EL (cell line): ENCODE data around the gene DMXL1.
A peak's percentile ranks its signal among the peaks of the same experiment; 100 is the strongest.

Source experiments
- DNase-seq: peaks from one replicate; pipeline ENCODE4 v3.0.0-alpha.2; 2016

Gene DMXL1

DNA sequence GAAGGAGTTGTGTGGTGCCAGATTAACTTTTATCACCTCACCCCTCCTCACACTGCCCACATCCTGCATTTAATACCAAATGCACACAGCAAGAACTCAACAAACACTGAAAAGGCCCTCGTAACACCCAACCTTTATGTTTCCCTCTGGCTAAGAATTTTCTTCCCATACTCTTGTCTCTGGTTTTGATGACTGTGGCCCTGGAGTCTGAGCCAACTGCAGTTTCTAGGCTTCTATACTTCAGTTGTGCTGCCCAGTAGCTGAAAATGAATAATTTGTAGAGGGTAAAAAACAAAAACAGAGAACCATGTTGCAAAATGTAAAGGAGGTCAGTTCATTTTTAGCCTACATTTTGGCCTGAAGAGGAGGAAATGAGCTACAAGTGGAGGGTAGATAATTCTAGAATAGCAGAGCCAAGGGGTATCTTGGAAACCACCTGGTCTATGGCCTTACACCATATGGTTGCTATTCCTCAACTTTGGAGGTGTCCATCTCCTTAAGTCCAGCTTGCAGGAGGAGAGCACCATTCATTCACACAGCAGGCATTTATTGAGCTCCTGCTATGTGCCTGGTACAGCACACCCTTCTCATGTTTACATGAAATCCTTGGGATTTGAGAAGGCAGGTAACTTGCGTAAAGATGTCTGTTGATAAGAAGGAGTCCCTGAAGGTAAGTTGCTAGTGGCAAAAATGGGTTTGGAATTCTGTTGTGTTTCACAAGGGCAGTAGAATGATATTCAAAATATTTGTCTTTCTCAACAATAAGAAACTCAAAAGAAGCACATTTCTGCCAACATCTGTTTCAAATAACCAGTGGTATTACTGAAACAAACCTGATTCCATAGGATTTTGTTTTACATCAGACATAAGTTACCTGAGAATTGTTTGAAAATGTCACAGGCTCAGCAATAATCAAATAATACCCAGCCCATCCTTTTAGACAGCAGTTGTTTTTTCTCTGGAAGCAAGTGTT is 201.2 kb downstream of the DMXL1 start:
- no peak for DNase-seq

DNA sequence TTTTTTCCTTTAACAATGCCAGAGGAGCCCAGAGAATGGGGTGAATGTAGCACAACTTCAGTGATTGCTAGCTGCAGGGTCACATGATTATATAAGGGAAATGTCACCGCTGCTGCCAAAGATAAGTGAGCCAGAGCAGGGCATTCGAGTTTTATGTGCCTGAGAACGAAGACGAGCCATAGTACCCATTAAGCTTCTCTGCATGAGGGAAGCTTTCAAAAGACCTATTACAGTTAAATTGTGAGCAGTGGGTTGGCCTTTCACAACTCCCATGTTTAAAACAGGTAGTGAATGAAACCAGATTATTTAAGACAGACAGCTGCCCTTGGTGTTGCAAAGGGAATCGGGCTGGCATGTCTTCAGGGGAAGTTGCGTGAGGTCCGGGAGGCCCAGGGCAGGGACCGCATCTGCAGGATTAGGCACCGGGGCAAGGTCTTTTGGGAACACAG is 202.5 kb downstream of the DMXL1 start:
- no peak for DNase-seq

DNA sequence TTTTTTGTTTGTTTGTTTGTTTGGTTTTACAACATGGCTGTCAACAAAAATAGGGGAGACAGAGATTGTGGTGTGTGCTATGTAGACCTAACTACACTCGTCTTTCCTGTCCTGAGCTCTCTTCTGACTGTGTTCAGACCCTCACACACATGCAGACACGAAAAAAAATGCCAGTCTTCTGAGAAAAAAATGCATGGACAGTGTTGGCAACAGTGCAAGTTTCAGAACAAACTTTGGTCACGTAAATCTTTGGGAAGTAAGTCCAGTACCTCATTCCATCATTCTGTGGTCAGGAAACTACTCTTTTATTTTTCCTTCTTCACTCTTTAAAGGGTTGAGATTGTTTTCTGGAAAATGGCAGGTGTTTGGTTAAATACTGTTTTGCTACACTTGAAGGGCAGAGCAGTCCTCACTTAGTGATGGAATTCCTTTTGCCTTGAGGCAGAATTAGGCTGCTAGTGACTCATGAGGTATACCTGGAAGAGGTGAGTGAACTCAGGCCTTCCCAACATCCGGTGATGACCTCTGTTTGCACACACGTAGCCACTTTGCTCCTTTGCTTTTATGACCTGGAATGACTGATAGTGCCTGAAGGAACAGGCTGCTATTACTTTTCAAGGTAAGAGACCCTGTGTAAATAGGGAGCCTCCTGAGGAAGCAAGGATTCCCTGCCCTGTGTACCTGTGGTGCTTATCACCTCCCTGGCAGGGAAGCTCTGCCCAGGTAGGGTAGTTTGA is 203.3 kb downstream of the DMXL1 start:
- peak; percentile 24 for DNase-seq

DNA sequence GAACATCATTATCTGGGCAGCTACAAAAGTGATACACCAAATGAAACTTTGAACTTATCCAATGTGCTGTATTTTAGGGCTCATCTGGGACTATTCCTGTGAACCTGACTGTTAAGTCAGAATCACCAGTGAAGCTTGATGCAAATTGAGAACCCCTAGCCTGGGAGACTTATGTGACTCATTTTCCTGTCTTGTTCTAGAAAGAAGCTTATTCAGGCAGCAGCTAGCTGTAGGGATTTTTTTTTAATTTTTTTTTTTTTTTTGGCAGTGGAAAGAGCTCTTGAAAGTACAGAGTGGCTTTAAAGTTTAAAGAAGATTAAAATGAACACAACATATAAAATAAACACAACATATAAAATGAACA is 203.9 kb downstream of the DMXL1 start:
- peak; percentile 73 for DNase-seq

DNA sequence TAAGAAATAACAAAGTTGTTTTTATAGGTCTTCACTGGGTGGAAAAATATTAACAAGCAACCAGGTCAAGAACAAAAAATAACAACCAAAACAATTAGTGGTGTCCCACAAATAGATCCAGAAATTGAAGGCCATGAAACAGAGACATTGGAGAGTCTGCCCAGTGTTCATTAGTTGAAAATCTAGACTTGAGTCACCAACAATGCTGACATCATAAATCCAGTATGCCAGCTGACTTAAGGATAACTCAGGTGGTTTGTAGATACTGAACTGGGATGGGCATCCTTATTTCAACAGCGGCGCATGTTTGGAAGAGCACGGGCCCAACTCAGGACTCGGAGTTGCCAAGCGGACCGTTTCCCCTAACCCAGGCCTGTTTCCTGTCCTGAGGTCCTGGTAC is 204.3 kb downstream of the DMXL1 start:
- peak; percentile 43 for DNase-seq

DNA sequence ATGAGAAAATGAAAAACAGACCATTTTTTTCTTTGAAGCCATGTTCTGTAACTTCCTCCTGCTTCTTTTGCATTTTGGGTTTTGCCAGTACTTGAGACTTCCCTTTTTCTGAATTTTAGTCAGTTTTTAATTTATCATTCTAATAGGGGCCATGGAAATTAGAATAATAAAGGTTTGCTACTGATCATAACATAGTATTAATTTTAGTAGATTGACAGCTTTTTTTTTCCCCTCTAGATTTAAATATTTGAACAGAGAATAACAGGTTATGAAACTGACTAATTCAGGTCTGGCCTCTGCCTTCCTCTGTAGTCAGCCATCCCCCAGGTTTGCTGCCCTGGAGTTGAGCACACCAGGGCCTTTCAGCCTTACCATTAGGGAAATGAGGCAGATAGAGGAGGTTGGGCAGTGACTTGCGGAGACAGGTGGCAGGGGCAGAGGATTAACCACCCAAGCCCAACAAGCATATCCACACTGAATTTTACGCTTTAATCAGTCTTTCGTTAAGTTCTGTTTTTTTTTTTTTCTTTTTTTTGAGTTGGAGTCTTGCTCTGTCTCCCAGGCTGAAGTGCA is 204.8 kb downstream of the DMXL1 start:
- no peak for DNase-seq

DNA sequence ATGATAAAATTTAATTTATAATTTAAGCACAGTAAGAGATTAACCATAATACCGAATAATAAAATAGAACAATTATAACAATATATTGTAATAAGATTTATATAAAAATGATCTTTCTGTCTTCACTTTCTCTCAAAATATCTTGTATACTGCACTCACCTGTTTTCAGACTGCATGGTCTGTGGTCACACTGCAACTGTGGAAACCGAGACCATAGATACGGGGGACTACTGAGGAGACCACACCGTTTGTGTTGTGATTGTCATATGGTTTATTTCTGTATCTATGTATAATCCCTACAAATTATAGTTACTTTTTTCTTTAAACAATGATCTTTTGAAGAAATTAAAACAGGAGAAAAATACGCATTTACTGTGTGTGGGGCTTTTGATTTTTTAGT is 206.1 kb downstream of the DMXL1 start:
- no peak for DNase-seq

DNA sequence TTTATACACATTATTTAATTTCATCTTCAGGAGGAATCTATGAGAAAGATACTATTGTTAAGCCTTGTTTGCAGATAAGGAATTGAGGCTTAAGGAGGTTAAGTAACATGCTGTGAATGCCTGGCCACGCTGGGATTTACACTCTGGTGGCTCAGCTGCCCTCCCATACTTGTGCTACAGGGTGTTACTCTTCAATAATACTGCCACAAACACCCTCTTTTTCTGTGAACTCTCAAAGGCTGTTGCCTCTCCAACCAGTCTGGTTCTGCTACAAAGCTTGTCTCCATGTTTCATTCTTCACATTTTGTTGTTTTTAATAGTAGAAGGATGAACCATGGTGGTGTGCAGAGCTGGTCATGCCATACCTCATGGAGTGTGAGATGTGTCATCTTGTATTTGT is 208.2 kb downstream of the DMXL1 start:
- no peak for DNase-seq

DNA sequence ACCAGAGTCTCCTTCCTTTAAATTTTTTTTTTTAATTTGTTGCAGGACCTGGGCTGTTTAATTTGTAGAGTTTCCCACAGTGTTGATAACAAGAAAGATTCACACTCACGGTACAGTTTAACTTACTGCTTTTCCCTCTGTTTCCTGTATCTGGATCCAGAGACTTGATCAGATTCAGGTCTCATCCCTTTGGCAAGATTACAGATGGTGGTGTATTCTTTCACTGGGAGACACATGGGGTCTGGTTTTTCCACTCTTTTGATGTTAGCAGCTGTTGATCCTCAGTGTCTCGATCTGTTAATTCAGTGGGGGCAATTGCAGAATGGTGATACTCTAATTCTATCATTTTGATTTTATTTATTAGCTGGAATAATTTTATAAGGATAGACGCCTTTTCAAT is 209.5 kb downstream of the DMXL1 start:
- no peak for DNase-seq

DNA sequence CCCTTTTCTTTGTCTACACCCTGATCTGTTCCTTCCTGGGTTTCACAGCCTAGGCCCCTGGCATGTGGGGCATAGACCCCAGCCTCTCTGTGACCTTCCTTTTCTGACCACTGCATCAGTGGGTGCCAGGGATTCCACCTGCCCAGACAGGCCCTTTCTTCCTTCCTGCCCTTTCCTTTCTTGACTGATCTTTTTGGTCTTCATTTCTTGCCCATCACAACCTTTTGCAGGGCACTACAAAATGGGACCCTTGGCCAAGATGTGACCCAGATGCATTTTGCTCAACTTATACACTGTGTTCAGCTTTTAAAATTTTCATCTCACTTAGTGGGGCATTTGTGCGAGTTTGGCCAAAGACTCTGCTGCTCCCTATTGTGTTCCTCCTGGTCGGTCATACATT is 211.7 kb downstream of the DMXL1 start:
- DNase-seq: no peak

DNA sequence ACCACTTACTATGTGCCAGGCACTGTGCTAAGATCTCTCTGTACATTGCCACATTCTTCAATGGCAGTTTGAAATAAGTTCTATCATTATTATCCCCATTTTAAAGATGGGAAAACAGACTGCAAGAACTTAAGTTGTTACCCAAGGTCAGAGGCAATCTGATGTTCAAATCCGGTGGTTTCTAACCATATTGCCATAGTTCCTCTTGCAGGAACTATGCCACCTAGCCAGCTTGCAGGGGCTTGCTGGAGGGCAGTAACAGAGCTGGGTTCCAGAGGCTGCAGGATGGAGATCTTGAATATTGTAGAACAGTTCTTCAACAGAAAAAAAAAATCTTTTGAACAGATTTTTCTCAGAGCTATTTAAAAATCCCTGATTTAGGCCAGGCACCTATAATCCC is 213.1 kb downstream of the DMXL1 start:
- DNase-seq: no peak

DNA sequence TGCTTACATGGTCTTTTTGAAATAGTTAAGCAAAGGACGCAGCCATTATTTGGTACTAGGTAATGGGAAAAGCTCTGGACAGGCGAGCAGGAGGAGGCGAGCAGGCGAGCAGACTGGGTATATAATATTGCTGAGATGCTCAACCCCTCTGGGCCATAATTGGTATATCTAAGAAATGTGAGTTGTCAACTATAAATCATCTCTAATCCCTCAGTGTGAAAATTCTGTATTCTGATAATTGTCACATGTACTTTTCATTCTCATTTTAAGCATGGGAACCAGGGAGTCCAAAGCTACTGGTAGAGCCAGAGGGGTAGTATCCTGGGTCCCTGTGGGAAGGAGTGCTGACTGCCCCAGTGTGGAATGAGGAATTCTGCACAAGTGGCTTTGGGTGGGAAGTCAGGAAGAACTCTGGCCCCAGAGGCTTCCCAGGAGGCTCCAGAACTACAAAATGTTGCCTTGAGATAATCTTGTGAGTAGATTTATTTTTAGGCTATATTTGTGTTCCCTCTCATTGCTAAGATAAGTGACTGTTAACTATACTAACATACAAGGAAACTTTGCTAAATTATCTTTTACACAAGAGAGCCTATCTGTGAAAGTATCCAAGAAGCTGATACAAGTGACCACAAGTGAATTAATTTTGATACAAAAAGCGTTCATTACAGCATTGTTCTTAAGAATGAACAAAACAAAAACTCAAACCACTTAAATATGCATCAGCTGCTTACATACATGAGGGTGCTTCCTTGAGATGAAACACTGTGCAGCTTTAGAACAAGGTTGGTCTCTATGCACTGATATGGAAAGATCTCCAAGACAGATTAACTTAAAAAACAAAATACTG is 214.4 kb downstream of the DMXL1 start:
- peak; percentile 31 for DNase-seq

DNA sequence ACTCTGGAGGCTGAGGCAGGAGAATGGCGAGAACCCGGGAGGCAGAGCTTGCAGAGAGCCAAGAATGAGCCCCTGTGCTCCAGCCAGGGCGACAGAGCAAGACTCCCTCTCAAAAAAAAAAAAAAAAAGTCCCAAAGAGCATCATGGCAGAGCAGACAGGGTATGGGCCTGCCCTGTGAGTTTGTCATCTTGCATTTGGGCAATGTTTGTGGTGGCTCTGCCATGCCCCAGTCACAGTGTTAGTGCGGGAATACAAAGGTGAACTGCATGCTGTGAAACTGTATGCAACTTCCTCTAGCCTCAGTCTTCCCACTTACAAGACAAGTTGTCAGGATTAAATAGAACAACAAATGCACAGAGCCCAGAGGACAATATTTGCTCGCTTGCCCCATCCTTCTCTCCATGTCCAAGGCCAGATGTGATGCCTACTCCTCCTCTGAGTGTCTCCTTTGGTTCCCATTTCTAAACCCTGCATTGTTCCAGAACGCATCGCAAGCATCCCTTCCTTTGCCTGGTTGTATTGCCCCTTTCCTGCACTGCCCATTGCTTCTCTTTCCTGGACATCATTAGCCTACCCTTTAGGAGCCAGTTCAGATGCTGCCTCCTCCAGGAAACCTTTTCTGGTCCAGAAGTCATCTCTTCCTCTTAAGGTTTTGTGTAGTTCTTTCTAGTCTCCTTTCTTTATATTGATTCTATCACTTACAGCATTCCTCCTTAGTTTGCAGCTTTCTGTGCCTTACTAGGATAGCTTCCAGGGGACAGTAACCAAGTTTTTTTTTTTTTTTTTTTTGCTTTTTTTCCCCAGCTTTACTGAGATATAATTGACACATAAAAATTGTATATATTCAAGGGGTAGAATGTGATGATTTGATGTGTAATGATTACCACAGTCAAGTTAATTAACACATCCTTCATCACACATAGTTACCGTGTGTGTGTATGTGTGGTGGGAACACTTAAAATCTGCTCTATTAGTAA is 215.9 kb downstream of the DMXL1 start:
- no peak for DNase-seq

DNA sequence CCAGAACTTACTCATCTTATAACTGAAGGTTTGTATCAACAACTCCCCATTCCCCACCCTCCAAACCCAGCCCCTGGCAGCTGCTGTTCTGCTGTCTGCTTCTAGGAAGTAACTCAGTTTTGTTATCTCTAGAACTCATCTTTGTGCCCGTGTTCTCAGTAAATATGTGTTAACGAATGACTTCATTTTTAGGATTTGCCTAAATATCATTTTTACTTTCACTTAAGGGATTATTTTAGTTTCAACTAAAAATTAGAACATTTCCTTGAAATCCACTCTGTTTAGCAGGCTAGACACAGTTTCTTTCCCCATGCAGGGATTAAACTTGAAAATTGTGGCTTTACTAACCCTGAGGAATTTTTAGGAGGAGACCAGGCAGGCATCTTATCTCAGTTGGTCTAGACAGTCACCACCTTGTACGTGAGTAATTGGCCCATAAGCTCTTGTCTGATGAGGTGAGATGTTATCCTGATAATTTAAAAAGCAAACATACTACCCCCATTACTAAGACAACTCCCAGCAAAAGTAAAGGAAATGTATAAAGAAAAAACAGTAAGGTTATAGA is 216.7 kb downstream of the DMXL1 start:
- peak; percentile 29 for DNase-seq

DNA sequence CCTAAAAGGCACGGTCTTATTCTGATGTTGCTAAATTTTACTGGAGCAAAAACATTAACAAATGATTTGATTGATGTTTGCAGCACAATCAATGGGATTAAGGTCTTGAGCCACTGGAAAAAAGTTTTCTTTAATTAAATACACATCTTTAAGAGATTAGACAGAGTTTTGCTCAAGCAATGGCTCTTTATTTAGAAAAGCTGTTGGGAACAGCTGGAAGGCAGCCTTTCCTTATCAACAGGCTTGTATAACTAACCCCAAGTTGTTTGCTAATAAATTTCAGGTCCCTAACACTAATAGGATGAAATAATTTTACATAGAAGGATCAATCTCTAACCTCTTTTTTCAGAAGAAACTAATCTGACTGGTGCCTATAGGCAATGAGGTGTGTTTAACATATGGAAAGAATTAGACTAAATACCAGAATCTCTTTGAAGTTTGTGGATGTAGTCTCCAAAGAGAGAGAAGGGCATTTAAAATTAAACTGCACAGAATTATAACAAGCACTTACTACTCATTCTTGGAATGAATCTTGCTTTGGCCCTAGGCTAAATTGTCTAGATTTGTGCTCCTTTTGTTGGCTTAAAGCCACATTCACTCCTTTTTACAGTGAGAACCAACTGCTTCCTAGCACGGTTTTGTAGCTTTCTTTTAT is 217.6 kb downstream of the DMXL1 start:
- DNase-seq: peak; percentile 73

DNA sequence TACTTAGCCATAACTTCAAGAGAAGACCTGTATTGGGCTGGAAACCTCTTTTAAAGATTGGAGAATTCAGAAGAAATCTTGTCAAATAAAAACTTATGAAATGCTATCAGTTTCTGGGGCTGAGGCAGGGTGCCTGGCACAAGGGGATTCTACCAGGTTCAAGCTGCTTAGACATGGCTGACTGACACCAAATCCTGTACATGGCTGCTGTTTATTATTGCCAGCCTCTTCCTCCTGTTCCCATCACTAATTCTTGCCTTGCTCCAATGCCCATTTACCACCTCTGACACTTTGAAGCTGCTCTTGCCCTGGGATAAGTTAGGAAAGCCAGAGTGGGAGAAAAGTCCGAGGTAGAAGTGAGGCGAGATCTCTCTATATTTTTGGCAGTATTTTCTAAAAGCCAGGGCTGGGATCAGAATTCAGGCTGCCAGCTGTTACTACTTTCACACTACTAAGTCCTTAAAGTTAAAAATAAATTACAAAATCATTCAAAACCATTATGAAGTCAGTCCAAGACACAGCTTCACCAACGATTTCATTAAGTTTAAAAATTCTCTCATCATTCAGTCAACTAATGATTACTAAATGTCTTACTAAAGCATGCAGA is 218.7 kb downstream of the DMXL1 start:
- DNase-seq: no peak

DNA sequence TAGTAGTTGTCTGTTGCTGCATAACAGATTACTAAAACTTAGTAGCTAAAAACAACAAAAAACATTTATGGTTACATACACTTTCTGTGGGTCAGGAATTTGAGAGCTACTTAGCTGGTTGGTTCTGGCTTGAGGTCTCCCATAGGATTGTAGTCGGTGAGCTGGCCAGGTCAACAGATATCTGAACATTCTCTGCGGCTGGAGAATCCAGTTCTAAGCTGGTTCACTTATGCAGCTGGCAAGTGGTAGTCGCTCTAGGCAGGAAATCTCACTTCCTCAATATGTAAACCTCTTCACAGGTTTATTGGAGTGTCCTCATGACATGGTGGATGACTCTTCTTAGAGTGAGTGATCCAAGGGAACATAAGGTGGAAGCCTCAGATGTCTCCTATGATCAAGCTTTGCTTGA is 219.3 kb downstream of the DMXL1 start:
- no peak for DNase-seq

DNA sequence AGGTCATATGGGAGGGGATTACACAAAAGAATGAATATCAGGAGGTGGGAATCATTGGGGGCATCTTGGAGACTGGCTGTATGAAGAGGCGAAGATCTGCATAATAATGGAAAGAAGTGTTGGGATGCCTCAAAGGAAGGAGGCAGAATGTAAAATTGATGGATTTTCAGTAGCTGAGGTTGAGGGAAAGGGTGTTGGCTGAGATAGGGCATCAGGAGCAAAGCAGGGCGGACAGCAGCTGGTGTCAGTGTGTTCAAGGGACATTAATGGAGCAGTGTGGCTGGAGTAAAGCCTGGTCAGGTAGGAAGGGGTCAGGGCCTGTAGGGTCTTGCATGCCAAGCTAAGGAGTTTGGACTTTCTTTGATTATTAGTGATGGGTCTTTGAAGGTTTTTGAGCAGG is 219.7 kb downstream of the DMXL1 start:
- DNase-seq: no peak

DNA sequence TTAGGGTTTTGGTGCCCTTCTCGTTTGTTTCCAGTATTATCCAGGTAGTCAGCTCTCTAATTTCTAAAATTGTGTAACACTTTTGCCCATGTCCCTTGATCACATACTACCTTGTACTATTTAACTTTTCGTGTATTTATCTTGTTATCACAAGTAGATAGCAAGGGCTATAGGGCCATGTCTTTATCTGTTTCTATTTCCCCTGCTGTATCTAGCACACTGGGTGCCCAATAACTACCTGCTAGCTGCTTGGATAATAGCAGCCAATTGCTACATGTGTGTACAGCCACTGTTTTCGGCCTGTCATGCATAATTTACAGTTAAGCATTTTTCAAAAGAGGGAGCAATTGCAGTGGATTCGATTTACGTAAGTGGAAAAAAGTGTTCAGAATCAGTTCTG is 220.2 kb downstream of the DMXL1 start:
- no peak for DNase-seq

DNA sequence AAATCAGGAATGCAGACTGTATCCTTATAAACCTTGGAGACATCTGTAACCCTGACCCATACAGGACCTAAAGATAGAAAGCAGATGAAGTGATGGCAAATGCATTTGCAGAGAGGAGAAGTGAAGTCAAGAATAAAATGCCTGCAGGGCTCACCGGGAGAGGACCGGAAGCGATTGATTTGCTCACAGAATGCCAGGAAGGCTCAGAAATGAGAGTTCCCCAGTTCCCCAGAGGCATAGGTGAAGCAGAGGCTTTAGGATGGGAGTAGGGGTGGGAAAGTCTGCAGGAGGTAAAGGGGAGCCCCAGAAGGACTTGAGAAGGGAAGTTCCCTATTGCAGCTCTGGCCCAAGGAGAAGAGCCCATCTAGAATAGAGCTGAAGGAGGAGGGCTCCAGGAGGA is 221.0 kb downstream of the DMXL1 start:
- peak; percentile 30 for DNase-seq
